DMS 273 (cell line): ENCODE measurements around the gene TMEM140.
"Not testable (repeated sequence)": the region's sequence is repeated elsewhere in the genome, so short reads cannot be mapped to it uniquely, and the experiment has no call there.

Experiments used
- DNase-seq: peaks from one replicate; lab custom pipeline; 2025; ENCODE audit not compliant: unreplicated experiment; lab: John Stamatoyannopoulos, UW

The TMEM140 gene

DNA sequence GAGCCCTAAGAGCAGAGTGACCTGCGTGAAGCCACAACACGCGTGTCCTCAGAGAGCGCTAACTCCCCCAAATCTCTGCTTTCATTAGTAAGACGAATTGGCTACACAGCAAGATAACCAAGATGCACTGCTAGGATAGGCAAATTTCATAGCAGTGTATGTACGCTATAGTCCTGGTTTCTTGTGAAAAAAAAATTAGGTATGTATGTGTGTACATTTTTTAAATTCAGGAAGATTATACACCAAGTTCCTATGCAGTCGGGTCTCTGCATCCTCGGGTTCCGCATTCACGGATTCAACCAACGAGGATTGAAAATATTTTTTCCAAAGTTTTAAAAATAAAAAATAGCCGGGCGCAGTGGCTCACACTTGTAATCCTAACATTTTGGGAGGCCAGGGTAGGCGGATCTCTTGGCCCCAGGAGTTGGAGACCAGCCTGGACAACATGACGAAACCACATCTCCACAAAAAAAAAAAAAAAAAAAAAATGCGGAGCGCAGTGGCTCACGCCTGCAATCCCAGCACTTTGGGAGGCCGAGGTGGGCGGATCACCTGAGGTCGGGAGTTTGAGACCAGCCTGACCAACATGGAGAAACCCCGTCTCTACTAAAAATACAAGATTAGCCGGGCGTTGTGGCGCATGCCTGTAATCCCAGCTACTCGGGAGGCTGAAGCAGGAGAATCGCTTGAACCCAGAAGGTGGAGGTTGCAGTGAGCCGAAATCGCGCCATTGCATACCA, 64.2 kb downstream of the TMEM140 start:
- not testable (repeated sequence) for DNase-seq

DNA sequence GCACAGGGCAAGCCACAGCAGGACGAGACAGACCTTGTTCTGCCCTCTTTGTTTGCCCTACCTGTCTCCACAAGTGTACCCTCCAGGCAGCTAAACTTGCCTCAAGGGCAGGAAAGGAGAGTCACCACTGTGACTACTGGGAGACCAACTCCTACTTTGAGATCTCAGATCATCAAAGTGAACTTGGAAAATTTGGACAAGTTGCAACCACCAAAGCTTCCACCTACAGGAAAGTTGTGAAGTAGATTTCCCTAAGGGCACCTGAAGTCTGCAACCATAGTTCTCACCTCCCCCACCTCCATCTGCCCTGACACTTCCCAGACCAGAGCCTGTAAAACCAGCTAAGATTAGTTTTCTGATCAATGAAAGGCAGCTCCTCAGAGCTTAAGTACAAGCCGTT, 66.0 kb downstream of the TMEM140 start:
- no peak for DNase-seq

DNA sequence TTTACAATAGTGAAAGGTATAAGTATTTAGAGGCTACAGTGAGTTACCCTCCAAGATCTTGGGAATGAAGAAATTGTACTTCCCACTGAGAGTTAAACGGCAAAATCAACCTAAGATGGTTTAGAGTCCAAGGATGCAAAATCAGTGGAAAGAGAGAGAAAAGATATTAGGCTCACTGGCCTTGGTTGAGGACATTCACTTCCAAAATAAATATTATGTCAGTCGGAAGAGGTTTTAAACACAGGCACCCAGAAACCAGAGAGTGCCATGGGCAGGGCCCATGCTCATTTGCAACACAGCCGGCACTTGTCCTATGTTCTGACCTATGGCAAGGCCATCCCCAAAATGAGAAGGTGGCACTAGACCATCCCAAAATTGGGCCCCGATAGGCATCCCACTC, 67.3 kb downstream of the TMEM140 start:
- no peak for DNase-seq

DNA sequence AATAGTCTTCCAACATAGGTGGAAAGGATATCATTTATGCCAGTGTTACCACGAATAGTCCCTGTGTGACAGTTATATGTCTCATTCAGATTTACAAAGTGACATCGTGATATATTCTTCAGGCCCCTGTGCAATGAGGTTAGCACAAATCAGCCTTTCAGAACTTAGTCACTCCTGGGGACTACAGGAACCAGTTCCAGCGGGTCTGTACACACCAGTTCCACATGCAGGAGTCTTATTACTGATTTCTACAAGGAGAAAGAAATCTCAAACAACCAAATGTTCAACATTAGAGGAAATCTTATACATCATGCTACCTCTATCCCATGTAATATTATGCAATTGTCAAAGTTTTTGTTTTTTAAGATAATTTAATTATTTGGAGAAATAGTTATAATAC, 67.8 kb downstream of the TMEM140 start:
- no peak for DNase-seq
